GM18519 (cell line): ENCODE measurements around the gene SLC39A13.
"Not testable (repeated sequence)": the region's sequence is repeated elsewhere in the genome, so short reads cannot be mapped to it uniquely, and the experiment has no call there.

Source experiments
- ATAC-seq: cut with Tn5 transposase; IDR thresholded peaks from one replicate; pipeline ENCODE4 v1.9.1; 2021; ENCODE audit warnings: mild to moderate bottlenecking, moderate library complexity; ENCODE audit not compliant: unreplicated experiment, low FRiP score

The SLC39A13 gene

GRCh38 chr11:47447906-47448305 is 39.5 kb downstream of the SLC39A13 start:
- no peak for ATAC-seq

DNA sequence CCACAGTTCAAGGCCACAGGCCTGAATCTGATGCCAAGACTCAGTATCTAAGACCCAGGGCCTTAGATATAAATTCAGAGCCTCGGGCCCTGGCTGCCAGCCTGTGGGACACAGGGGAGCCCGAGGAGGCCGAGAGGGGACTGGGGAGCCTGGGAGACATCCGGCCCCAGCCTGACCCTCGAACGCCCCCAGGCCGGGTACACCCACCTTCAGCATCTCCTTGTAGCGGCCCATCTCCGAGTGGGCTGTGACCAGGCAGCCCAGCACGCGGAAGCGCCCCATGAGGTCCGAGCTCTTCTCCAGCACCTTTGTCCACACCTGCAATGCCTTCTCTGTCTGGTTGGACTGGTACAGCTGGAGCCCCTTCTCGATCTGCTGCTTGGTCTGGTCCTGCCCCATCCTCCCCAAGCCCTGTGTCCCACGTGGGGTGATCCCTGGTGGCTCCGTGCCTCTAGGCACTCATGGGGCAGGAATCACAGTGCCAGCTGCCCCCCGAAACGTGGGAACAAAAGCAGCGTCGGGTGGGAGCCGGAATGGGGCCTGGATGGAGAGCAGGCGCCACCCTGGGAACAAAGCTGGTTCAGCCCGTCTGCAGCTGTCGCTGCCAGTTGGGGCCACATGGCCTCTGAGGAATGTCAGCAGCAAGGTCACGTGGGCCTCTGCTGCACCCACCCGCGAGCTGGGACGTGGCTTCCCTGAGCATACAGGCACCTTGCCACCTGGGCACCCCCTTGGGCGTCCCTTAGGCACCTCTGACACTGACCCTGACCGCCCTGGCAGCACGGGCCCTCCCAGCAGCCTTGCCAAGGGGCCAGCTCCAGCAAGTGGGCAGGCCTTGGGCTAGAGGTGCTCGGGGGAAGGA is 40.4 kb downstream of the SLC39A13 start, which contains the start of gene RAPSN:
RAPSN (minus strand) TSS at position 571 of the 862 bp plus-strand sequence; CDS start at position 399, 172 bp downstream.
- ATAC-seq: no peak

DNA sequence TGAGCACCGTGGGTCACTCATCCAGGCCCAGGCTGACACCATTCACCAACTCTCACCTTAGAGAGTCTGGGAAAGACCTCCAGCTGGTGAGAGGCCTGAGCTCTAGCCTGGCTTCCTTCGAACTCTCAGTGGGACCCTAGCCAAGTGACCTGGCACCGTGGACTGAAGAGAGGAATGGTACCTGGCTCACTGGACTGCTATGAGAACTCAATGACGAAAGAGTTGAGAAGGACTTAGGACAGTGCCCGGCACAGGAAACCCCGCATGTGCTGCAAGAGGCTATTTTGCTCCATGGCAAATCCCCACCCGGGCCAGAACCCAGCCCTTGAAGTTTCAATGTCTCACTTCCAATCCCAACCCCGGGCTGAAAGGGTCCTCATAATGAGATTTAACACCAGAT is 41.2 kb downstream of the SLC39A13 start:
- ATAC-seq: no peak

GRCh38 chr11:47451436-47451835 is 43.0 kb downstream of the SLC39A13 start:
- ATAC-seq: no peak

GRCh38 chr11:47451990-47452389 is 43.6 kb downstream of the SLC39A13 start:
- ATAC-seq: no peak

- no peak for ATAC-seq
These were observed 45.0 kb downstream of the SLC39A13 start for GRCh38 chr11:47453365-47453764.

DNA sequence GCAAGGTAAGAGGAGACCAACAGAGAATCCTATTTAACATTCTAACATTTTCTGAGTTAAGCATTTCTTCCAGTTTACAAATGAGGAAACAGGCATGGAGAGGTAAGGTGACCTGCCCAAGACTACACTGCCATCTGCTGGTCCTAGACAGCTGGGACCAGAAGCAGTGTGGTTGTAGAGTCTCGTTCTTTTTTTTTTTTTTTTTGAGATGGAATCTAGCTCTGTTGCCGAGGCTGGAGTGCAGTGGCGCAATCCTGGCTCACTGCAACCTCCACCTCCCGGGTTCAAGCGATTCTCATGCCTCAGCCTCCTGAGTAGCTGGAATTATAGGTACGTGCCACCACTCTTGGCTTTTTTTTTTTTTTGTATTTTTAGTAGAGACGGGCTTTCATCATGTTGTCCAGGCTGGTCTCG is 45.9 kb downstream of the SLC39A13 start:
- not testable (repeated sequence) for ATAC-seq

GRCh38 chr11:47460571-47461235 is 52.3 kb downstream of the SLC39A13 start:
- no peak for ATAC-seq

GRCh38 chr11:47461876-47462275 is 53.5 kb downstream of the SLC39A13 start:
- ATAC-seq: no peak

DNA sequence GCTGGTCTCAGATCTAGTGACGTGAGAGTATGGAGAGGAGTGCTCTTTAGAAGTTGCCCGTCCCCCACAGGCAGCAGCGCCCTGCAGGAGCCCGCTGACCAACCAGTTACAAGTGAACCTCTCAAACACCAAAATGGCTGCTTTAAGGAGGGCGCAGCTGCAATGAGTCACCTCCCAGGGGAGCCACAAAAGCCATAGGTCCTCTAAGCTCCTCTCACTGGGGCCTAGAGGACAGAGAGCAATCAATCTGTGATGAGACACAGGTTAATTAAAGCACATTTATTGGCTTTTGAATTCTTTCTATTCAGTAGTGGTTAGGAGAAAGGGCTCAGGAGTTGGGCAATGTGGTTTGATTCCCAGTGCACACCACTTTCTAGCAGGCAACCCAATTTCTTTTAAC is 56.1 kb downstream of the SLC39A13 start:
- no peak for ATAC-seq
